CMK (cell line): ENCODE data around the gene GNB1L.
"Not testable (repeated sequence)": the region's sequence is repeated elsewhere in the genome, so short reads cannot be mapped to it uniquely, and the experiment has no call there.

Experiments
- DNase-seq: peaks from one replicate; pipeline ENCODE4 v3.0.0-alpha.2; 2010; ENCODE audit warnings: low read depth

The GNB1L gene

GRCh38 chr22:19843857-19844376 is 10.8 kb downstream of the GNB1L start:
- DNase-seq = no peak

DNA sequence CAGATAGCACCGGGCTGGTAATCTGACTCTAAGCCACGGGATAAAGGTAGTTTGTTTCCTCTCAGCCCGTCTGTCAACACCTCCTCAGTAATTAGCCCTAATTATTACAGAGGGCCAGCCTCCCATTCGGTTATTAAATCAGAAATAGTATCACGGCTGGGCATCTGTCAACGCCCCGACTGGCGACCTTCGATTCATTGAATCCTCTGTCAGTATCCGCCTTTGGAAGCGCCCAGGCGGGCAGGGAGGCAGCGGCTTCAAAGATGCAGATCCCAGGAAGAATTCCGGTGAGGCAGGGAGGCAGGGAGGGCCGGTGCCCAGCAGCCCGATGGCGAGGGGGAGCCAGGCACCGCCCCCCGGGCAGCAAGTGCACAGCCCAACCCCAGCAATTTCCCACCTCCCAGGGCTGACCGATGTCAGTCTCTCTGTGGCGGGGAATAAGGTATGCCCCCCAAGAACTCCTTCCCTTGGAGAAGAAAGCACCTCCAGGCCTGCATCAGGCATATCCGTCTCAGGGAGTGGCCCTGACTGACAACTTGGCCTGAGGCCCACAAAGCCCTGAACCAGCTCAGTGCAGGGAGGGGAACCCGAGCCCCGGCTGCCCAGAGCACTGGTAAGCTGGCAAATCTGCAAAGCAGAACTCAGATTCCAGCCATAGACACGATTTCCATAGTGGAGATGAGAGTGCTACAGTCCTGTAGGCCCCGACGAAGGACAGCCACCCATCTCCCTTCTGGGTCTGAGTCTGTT is 11.4 kb downstream of the GNB1L start:
- DNase-seq = no peak

- no peak for DNase-seq
These were observed 12.1 kb downstream of the GNB1L start for GRCh38 chr22:19842393-19843106.

GRCh38 chr22:19841641-19842392 is 12.9 kb downstream of the GNB1L start:
- no peak for DNase-seq

DNA sequence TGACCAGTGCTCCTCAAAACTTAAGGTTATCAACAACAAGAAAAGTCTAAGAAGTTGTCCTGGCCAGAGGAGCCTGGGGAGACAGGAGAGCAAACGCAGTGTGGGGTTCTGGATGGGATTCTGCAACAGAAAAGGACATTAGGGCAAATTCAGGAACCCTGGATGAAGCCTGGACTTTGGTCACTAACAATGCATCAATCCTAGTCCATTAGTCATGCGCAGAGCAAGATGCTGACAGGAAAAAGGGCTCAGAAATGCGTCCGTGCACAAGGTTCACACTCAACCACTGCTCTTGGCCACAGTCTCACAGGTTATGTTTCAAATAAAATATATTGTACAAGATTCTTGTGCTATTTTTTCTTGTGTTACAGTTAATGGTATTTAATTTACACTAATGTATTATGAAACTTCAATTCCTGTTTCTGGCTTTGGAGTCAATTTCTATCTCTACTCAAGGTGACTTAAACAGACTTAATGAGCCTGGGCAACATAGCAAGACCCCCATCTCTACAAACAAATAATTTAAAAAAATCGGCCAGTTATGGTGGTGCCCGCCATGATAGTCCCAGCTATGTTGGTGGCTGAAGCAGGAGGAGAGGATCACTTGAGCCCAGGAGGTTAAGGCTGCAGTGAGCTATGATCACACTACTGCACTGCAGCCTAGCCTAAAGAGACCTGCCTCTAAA is 13.6 kb downstream of the GNB1L start:
- DNase-seq = no peak

GRCh38 chr22:19840059-19840458 is 14.6 kb downstream of the GNB1L start:
- no peak for DNase-seq

DNA sequence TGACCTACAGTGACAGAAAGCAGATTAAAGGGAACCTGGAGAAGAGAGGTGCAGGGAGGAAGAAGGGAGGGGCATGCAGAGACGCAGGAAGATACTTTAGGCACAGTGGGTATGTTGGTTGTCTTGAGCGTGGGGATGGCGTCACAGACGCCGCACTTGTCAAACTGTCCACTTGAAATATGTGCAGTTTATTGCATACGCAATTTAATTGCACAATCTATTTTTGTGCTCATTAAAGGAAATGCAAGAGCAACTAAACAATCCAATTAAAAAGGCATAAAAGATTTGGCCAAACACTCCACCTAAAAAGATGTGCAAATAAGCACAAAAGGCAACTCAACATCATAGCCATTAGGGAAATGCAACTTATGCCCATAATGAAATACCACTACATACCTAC is 16.8 kb downstream of the GNB1L start:
- DNase-seq = no peak

GRCh38 chr22:19836512-19836911 is 18.2 kb downstream of the GNB1L start:
- DNase-seq = no peak

DNA sequence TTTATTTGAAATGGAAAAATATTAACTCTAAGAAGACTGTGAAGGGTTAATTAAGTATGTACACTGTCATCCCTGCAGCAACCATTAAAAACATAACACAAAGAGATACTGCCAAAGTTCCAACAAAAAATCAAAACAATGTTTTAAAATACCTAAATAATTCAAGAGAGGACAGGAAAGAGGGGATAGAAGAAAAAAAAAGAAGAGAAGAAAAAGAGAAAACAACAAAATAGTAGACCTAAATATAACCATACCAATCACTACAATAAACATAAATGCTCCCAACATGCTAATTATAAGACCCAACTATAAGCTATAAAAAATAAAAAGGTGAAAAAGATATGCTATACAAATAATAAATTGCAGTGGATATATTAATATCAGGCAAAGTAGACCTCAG is 20.1 kb downstream of the GNB1L start:
- no peak for DNase-seq

DNA sequence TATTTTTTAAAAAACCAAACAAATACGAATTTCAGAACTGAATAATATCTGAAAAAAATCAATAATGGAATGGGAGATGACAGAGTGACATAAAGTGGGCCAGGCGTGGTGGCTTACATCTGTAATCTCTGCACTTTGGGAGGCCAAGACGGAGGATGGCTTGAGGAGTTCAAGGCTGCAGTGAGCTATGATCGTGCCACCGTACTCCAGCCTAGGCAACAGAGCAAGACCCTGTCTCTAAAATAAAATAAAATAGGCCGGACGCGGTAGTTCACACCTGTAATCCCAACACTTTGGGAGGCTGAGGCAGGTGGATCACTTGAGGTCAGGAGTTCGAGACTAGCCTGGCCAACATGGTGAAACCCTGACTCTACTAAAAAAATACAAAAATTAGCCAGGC is 21.3 kb downstream of the GNB1L start:
- not testable (repeated sequence) for DNase-seq

GRCh38 chr22:19832476-19833108 is 22.1 kb downstream of the GNB1L start:
- DNase-seq = no peak

DNA sequence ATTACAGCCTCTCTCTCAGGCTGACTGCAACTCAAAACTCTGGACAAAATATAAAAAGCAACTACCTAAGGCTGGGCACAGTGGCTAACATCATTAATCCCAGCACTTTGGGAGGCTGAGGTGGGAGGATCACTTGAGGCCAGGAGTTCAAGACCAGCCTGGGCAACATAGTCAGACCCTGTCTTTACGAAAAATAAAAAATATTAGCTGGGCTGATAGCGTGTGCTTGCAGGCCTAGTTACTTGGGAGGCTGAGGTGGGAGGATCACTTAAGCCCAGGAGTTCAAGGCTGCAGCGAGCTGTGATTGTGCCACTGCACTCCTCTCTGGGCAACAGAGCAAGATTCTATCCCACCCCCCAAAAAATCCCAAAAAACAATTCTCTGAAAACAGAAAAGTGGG is 22.7 kb downstream of the GNB1L start:
- DNase-seq = not testable (repeated sequence)

GRCh38 chr22:19831016-19831415 is 23.7 kb downstream of the GNB1L start:
- DNase-seq = no peak

DNA sequence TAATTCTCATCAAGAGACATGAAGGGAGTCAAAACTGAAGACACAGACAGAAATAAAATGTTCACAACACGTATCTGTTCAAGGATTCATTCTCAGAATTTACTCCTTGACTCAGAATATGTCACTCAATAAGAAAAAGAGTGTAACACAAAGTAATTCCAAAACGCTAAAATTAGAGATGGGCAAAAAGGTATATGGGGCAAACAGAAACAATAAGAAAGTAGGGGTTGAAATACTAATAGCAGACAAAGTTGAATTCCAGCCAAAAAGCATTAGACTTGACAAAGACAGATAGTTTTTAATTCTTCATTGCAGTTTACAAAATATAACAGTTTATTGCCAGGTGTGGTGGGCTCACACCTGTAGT is 26.7 kb downstream of the GNB1L start:
- DNase-seq = no peak

DNA sequence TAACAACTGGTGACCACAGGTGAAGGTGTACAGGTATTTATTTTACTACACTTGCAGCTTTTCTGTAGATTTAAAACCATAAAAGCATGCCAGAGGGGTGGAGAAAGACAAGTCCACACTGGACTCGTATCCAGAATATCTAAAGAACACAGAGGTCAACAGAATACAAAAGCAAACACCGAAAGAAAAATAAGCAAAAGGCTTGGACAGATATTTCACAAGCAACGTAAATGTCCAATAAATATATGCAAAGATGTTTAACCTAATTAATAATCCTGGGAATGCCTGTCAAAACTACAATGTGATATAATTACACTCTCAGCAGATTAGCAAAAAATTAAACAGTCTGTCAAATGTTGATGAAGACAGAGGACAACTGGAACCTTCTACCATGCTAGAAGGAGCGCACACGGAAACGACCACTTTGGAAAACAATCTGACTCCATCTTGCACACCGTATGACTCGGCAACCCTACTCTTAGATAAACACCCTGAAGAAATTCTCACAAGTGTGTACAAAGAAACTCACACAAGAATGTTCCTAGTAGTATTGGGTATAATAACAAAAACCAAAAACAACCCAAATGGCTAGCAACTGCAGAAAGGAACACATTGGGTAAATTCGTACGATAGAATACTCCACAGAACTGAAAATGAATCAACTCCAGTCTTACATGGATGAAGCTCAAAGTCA is 27.2 kb downstream of the GNB1L start:
- no peak for DNase-seq

DNA sequence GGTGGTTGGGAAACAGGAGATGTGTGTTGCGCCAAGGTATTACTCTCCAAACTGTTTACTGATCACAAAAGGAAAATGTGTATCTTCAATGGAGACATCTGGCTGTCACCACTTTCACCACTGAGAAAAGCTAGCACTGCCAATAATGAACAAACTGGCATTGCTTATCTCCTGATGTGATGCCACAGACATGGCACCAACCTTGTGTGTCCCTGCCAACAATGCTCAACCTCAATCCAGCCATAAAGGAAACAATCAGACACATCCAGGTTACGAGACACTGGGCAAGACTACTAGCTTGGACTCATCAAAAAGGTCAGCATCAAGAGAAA is 28.1 kb downstream of the GNB1L start:
- no peak for DNase-seq

- DNase-seq = no peak
These were observed 28.6 kb downstream of the GNB1L start for GRCh38 chr22:19825904-19826618.

- no peak for DNase-seq
These were observed 29.7 kb downstream of the GNB1L start for GRCh38 chr22:19824926-19825339.

DNA sequence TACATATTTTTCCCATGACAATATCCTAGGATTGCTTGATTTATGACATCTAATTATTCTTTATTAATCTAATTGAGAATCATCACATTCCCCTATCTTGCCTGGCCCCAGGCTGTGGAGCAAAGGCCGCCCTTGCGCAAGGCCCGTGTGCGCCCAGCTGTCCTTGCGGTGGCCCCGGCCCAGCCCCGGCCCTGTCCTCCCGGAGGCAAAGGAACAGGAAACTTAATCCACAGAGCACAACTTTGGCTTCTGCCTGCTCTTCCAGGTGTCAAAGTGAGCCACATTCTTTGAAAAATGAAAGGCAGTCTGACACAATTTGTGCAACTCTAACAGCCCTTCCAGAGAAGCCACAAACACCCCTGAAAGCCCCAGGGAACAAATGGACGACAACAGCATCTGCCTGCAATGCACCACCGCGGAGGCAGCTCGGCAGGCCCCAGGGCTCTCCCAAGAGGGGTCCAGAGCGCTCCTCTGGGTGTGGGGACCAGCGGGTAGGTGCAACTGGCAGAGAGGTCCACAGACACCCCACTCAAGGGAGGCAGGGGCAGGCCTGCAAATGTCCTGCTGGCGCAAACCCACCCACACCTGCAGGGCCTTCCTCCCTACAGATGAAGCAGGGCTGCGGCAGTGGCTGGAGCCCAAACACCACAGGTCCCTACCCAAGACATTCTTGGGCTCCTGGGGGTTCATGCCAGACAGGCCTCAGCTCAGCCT is 30.3 kb downstream of the GNB1L start:
- DNase-seq = no peak

DNA sequence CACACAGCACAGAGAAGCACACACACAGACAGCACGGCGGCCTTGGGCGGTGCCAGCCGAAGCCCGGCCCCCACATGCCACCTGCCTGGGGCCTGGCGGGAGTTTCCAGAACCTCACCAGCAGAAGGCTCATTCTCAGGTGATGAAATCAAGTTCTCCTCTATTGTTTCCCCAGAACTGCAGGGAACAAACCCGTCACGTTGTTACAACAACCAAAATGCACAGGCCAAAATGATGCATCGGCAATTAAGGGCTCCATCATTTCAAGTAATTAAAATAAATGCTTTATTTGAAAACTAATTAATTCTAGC is 30.8 kb downstream of the GNB1L start:
- DNase-seq = no peak
